Measurements from ENCODE around the gene ARHGEF16.

ARHGEF16 gene

GRCh38 chr1:3453891-3454810 lies at the start of gene ARHGEF16:
Gene ARHGEF16 (plus strand): TSS chr1:3454665. CDS start chr1:3463085, 8,420 bp downstream.
- DNase-seq: peak; percentile 16

DNA sequence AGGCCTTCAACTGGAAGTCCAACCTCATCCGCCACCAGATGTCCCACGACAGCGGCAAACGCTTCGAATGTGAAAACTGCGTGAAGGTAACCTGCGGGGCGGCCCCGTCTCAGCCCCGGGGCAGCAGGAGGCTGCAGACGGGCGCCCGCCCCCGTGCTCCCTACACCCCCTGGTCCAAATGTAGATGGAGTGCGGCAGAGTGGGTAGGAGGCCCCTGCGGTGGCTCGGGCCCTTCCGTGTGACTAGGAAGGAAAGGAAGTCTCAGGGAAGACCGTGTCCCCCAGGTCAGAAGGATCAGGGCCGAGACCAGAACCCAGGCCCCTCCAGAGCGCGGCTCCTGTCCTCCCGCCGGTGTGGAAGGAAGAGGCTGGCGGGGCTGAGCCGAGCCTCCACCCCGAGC lies 49.7 kb upstream of the ARHGEF16 start:
- no peak for DNase-seq

DNA sequence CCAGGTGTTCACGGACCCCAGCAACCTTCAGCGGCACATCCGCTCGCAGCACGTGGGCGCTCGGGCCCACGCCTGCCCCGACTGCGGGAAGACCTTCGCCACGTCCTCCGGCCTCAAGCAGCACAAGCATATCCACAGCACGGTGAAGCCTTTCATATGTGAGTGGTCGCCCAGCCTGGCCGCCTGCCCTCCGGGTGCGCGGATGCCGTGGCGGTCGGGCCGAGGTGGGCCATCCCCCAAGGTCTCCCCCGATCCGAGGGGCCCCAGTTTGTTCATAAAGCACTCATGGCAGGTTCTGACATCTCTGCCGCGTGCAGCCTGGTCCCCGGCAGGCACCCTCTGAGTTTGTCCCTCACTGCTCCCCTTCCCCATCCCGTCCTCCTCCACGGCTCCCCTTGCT lies 49.0 kb upstream of the ARHGEF16 start:
- DNase-seq: no peak

DNA sequence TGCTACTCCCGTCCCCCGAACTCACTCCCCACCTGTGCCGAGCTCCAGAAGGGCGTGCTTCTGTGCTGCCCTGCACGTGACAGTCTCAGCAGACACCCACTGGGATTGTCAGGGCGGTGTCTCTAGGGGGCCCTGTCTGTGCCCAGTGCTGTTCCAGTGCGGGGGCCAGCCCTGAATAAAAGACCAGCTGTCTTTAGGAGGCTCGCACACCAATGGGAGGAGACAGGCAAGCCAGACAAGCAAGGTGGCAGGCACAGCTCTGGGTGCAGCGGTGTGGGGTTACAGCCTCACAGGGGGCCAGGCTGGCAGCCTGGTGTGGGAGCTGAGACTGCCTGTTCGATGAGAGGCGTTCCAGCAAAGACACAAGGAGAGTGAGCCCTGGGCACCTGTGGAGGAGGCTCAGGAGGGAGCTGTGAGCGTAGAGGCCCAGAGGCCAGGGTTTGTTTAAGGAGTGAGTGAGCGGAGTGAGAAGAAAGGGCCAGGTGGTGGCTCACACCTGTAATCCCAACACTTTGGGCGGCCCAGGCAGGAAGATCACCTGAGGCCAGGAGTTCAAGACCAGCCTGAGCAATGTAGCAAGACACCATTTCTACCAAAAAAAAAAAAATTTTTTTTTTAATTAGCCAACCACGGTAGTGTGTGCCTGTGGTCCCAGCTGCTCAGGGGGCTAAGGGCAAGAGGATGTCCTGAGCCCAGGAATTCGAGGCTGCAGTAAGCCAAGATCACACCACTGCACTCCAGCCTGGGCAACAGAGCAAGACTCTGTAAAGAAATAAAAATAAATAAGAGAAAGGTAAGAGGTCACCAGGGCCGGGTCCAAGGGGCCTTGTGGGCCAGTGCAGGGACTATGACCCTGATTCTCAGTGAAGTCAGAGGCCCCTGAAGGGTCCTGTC lies 48.2 kb upstream of the ARHGEF16 start:
- no peak for DNase-seq

- DNase-seq: no peak
Measured at GRCh38 chr1:3407021-3407420, 47.4 kb upstream of the ARHGEF16 start.

GRCh38 chr1:3408751-3409266 lies 45.7 kb upstream of the ARHGEF16 start:
- no peak for DNase-seq

GRCh38 chr1:3409366-3410141 lies 44.9 kb upstream of the ARHGEF16 start:
- no peak for DNase-seq

DNA sequence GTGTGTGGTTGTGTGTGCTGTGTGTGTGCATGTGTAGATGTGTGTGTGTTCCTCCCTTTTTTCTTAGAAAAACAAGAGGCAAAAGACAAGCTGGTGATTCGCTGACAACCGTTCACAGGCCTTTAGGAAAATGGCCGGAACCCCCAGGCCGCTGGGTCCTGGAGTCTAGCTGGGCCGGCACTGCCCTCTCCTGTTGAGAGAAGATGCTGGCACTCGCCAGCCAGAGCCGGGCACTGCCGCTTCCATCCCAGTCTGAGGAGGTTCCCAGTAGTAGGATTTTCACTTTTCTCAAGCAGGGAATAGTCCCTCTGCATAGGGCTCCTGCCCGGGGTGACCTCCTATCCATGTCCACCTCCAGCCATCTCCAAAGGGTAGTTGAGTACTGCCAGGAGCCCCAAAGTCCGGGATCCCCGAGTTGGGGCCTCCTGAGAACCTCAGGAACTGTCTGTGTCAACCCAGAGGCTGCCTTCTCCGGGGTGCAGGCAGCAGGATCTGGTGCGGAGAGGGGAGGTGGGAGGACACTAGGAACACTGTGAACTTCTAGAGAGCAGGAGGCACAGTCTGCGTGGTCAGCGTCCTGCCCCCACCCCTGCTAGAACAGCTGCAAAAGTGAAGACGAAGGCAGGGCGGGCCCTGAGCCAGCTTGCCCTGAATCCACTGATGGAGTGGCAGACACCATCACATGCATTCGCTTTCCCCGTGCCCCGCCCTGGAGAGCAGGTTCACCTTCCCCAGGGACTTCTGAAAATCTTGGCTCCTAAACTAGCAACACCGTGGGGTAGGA lies 44.1 kb upstream of the ARHGEF16 start:
- DNase-seq: no peak

DNA sequence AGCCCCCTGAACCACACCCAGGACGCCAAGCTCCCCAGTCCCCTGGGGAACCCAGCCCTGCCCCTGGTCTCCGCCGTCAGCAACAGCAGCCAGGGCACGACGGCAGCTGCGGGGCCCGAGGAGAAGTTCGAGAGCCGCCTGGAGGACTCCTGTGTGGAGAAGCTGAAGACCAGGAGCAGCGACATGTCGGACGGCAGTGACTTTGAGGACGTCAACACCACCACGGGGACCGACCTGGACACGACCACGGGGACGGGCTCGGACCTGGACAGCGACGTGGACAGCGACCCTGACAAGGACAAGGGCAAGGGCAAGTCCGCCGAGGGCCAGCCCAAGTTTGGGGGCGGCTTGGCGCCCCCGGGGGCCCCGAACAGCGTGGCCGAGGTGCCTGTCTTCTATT lies 42.7 kb upstream of the ARHGEF16 start:
- no peak for DNase-seq

DNA sequence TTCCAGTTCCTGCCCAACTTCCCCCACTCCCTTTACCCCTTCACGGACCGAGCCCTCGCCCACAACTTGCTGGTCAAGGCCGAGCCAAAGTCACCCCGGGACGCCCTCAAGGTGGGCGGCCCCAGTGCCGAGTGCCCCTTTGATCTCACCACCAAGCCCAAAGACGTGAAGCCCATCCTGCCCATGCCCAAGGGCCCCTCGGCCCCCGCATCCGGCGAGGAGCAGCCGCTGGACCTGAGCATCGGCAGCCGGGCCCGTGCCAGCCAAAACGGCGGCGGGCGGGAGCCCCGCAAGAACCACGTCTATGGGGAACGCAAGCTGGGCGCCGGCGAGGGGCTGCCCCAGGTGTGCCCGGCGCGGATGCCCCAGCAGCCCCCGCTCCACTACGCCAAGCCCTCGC lies 42.1 kb upstream of the ARHGEF16 start:
- no peak for DNase-seq

DNA sequence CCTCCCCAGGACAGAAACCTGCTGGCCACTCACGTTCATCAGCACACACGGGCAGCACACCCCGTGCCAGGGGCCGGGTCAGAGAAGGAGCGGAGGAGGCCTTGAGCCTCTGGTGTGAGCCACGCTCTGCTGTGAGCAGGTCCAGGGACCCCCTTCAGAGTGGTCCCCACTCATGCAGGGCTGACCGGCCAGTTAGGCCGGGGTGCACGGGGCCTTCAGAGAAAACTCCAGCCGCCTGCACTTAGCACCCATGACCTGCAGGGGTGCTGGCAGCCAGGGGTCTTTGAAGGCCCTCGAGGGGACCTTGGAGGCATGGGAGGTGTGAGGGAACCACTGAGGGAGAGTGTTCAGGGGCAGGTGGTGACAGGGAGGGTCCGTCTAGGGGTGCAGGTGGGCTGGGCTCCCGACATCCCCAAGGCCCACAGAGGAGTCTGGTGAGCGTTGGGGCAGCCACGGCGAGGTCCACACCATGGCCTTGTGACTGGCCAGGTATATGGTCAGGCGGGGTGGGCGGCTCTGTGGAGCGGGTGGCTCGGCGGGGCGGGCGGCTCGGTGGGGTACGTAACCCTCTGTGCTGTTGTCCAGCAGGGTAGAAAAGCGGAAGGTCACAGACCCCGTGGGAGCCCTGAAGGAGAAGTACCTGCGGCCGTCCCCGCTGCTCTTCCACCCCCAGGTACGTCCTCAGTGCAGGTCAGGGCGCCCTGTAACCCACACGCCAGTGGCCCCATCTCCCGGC lies 40.3 kb upstream of the ARHGEF16 start:
- DNase-seq: no peak

GRCh38 chr1:3415260-3416090 lies 39.0 kb upstream of the ARHGEF16 start:
- DNase-seq: no peak

- DNase-seq: no peak
Measured at GRCh38 chr1:3417082-3417739, 37.3 kb upstream of the ARHGEF16 start.

DNA sequence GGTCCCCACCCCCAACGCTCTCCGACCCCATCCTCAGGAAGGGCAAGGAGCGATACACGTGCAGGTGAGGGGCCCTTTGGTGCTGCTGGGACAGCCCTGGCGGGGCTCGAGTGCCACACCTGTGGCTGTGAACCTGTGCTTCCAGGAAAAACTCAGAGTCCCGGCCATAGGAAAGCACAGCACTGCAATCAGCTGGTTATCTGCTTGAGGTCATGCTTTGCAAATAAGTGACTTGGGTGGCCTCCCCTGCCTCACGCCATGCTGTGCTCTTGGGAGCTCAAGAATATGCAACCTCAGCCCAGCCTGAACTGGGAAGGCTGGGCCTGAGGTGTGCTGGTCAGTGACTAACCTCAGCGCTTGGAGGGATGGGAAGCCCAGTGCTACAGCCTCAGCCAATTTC lies 36.5 kb upstream of the ARHGEF16 start:
- no peak for DNase-seq

DNA sequence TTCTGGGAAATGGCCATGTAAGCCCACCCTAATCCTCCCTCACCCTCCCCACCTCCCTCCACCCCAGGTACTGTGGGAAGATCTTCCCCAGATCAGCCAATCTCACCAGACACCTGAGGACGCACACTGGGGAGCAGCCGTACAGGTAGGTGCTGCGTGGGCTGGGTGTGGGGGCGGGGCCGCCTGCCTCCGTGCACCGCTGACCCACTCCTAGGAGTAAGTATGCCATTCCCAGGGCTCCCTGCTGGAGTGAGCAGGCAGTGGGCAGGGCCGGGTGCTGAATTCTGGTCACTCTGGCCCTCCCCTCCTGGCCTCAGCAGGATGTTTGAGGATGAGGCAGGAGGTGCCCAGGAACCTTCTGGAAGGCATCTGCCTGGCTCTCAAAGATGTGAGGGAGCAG lies 35.9 kb upstream of the ARHGEF16 start:
- no peak for DNase-seq

- no peak for DNase-seq
Measured at GRCh38 chr1:3419415-3420204, 34.9 kb upstream of the ARHGEF16 start.

GRCh38 chr1:3420218-3420951 lies 34.1 kb upstream of the ARHGEF16 start:
- DNase-seq: no peak

GRCh38 chr1:3422638-3423037 lies 31.8 kb upstream of the ARHGEF16 start:
- DNase-seq: no peak
